Gastrocnemius medialis (tissue), 4 donors: Measurements from ENCODE around the gene TTC31. TPM values are rescaled to one million over a fixed set of nuclear protein-coding genes. Genes with fewer than 3 reads are reported as not detected.
A peak's percentile ranks its signal among the peaks of the same experiment; 100 is the strongest.

Source experiments
- ATAC-seq, 2 donors: fragments of 150-250 bp; one replicate each; pipeline ENCODE4 v1.9.1; 2016
- DNase-seq, 2 donors: peaks; one replicate each; pipeline ENCODE4 v3.0.0-alpha.2; 2019
- H3K27ac ChIP-seq, 4 donors: fragments of 200-600 bp; sonication (generic); 1 replicate in 1 of 4; 2 replicates in 3 of 4; pipeline ENCODE4 v1.5.1; 2016 to 2018; ENCODE audit warnings: mild to moderate bottlenecking in 2 of 4, moderate library complexity in 1 of 4
- H3K27me3 ChIP-seq, 3 donors: fragments of 200-600 bp; sonication (generic) in 2 of 3; 1 replicate in 1 of 3; 2 replicates in 2 of 3; pipeline versions ENCODE4 v1.5.1 to v1.6.0; 2016 to 2019; ENCODE audit warnings: mild to moderate bottlenecking in 1 of 3, moderate library complexity in 1 of 3
- H3K36me3 ChIP-seq, 2 donors: fragments of 200-600 bp; sonication (generic) in 1 of 2; one replicate each; pipeline ENCODE4 v1.5.1; 2017 to 2018
- H3K4me1 ChIP-seq, 2 donors: fragments of 200-600 bp; sonication (generic) in 1 of 2; one replicate each; pipeline ENCODE4 v1.5.1; 2016 to 2017; ENCODE audit warnings: mild to moderate bottlenecking in 2 of 2
- H3K4me3 ChIP-seq, 4 donors: fragments of 200-600 bp; sonication (generic) in 3 of 4; 1 replicate in 1 of 4; 2 replicates in 3 of 4; pipeline ENCODE4 v1.5.1; 2016 to 2019; ENCODE audit warnings: mild to moderate bottlenecking in 2 of 4
- H3K9me3 ChIP-seq, 3 donors: fragments of 200-600 bp; sonication (generic) in 2 of 3; 1 replicate in 1 of 3; 2 replicates in 2 of 3; pipeline ENCODE4 v1.5.1; 2016 to 2019
- CTCF ChIP-seq, 5 experiments: fragments of 450-650 bp in 3 of 5; fragments of 200-600 bp in 2 of 5; sonication (generic) in 2 of 5; IDR thresholded peaks in 4 of 5; conservative IDR thresholded peaks in 1 of 5; 1 replicate in 4 of 5; 2 replicates in 1 of 5; pipeline ENCODE4 v1.5.1; 2016 to 2019; ENCODE audit warnings: antibody characterized with exemption in 5 of 5, mild to moderate bottlenecking in 3 of 5, moderate library complexity in 3 of 5
- POLR2A ChIP-seq, 2 donors: fragments of 450-650 bp; IDR thresholded peaks; one replicate each; pipeline ENCODE4 v1.6.1; 2017; ENCODE audit warnings: antibody characterized with exemption in 2 of 2, mild to moderate bottlenecking in 2 of 2, moderate library complexity in 2 of 2
- in situ Hi-C, 4 donors: fragments of 200-750 bp; cut with MboI; loops; one replicate each; pipeline versions ENCODE4 v1.15.0 to v1.8.0; 2017; ENCODE audit warnings: low sequenced_read_pairs in 4 of 4
- intact Hi-C: fragments of 100-400 bp; cut with DNase I; formaldehyde crosslinking; loops from one replicate; pipeline ENCODE4 v1.15.1; 2023; ENCODE audit warnings: low total_unique reads
- total RNA-seq, 4 donors: library from RNA; depleted of rRNA; stranded (reverse); fragments of >200 nt; gene quantifications; one replicate each; pipeline versions ENCODE4 v1.1.0 to v1.2.3, GENCODE V29; 2016

The TTC31 gene
- total RNA-seq, 4 donors from 2014 or later = 6.1 to 9.6 (median 7.7) TPM

GRCh38 chr2:74538881-74539339 is 56.0 kb downstream of the TTC31 start:
- in situ Hi-C loops = loop anchor here in 1 of 4 donors (25.0 kb wide), 1 partner anchor 1302 kb away; the partner anchor contains the start of genes CCT7 and PRADC1
- H3K36me3 ChIP-seq = no peaks in the 10 kb centered on the region
- H3K4me1 ChIP-seq = peaks cover 0 to 6% of the 10 kb centered on the region in 2 donors
- TF ChIP-seq CTCF (IDR thresholded peaks at IDR 0.05 in 4 of 5, conservative IDR thresholded peaks at IDR 0.05 in 1 of 5) = no peak
- ATAC-seq (no peak), DNase-seq (no peak)
- no peaks in the 10 kb centered on the region for H3K9me3 ChIP-seq
- intact Hi-C loops = no loop called here
- H3K27ac ChIP-seq = no peak overlapping the region
- no peak overlapping the region for H3K4me3 ChIP-seq
- H3K27me3 ChIP-seq = no peaks in the 10 kb centered on the region

GRCh38 chr2:74540291-74540690 is 57.4 kb downstream of the TTC31 start:
- intact Hi-C loops (no loop called here), in situ Hi-C loops (loop anchor here in 1 of 4 donors (25.0 kb wide), 1 partner anchor 1303 kb away; the partner anchor contains the start of genes CCT7 and PRADC1)
- DNase-seq (peak in 1 of 2 donors; percentile 54), ATAC-seq (peak; percentile 56 to 68)
- Histone ChIP-seq H3K9me3 (no peaks in the 10 kb centered on the region), H3K27ac (peak overlapping the region in 1 of 4 donors; percentile 18), H3K27me3 (no peaks in the 10 kb centered on the region), H3K4me3 (no peak overlapping the region), H3K36me3 (no peaks in the 10 kb centered on the region), H3K4me1 (peaks cover 0 to 6% of the 10 kb centered on the region in 2 donors)
- TF ChIP-seq CTCF (IDR thresholded peaks at IDR 0.05 in 4 of 5, conservative IDR thresholded peaks at IDR 0.05 in 1 of 5) = no peak
- TF ChIP-seq POLR2A (IDR thresholded peaks at IDR 0.05) = no peak

GRCh38 chr2:74542978-74543377 is 60.1 kb downstream of the TTC31 start:
- intact Hi-C loops (no loop called here), in situ Hi-C loops (loop anchor here in 1 of 4 donors (25.0 kb wide), 1 partner anchor 1306 kb away; the partner anchor contains the start of genes CCT7 and PRADC1)
- no peak overlapping the region for H3K27ac ChIP-seq

More at GRCh38 chr2:74542978-74543377, 60.1 kb downstream of the TTC31 start:
- Histone ChIP-seq H3K9me3 (no peaks in the 10 kb centered on the region), H3K4me3 (no peak overlapping the region), H3K36me3 (no peaks in the 10 kb centered on the region), H3K27me3 (no peaks in the 10 kb centered on the region), H3K4me1 (peaks cover 0 to 6% of the 10 kb centered on the region in 2 donors)
- no peak for ATAC-seq
- DNase-seq = no peak
- no peak for TF ChIP-seq CTCF (IDR thresholded peaks at IDR 0.05 in 4 of 5, conservative IDR thresholded peaks at IDR 0.05 in 1 of 5)

Other genes starting within 250 kb of the TTC31 start
- 1 to 10 TPM in 1 of 4 donors, under 1 TPM in 3; 0.24 to 3.8 (median 0.59) TPM for gene SLC4A5, start 139.7 kb upstream of the TTC31 start, total RNA-seq
- gene DCTN1, start 102.8 kb upstream of the TTC31 start, total RNA-seq = 100 to 1,000 TPM in 2 of 4 donors, 10 to 100 TPM in 2; 89.8 to 127 (median 103) TPM
- gene C2orf81, start 61.5 kb upstream of the TTC31 start, total RNA-seq = under 1 TPM in 1 of 4 donors, not detected in 3; 0.24 TPM
- gene WDR54, start 61.4 kb upstream of the TTC31 start, total RNA-seq = 1 to 10 TPM in 2 of 4 donors, under 1 TPM in 2; 0.51 to 2.1 (median 1.4) TPM
- gene RTKN, start 41.1 kb upstream of the TTC31 start, total RNA-seq = 10 to 100 TPM in 1 of 4 donors, 1 to 10 TPM in 3; 2.2 to 17.6 (median 5.9) TPM
- 10 to 100 TPM; 14.5 to 51.9 (median 41.1) TPM for gene INO80B, start 28.0 kb upstream of the TTC31 start, total RNA-seq
- gene WBP1, start 24.6 kb upstream of the TTC31 start, total RNA-seq = 10 to 100 TPM; 10.7 to 17.5 (median 16.5) TPM
- gene MOGS, start 17.7 kb upstream of the TTC31 start, total RNA-seq = 10 to 100 TPM; 27.2 to 33.9 (median 31.7) TPM
- 10 to 100 TPM; 26.5 to 48.7 (median 41.5) TPM for gene MRPL53, start 10.4 kb upstream of the TTC31 start, total RNA-seq
- gene CCDC142, start 83 bp upstream of the TTC31 start, total RNA-seq = 1 to 10 TPM; 5.5 to 7.3 (median 6.0) TPM
- under 1 TPM in 1 of 4 donors, not detected in 3; 0.59 TPM for gene LBX2, start 16.5 kb downstream of the TTC31 start, total RNA-seq
- 10 to 100 TPM; 14.2 to 23.6 (median 20.0) TPM for gene PCGF1, start 24.6 kb downstream of the TTC31 start, total RNA-seq
- not detected for gene TLX2, start 31.4 kb downstream of the TTC31 start, total RNA-seq
- gene DQX1, start 43.1 kb downstream of the TTC31 start, total RNA-seq = under 1 TPM in 1 of 4 donors, not detected in 3; 0.24 TPM
- 100 to 1,000 TPM; 112 to 148 (median 115) TPM for gene AUP1, start 46.6 kb downstream of the TTC31 start, total RNA-seq
- 10 to 100 TPM; 24.2 to 38.5 (median 29.4) TPM for gene HTRA2, start 46.9 kb downstream of the TTC31 start, total RNA-seq
- gene LOXL3, start 70.9 kb downstream of the TTC31 start, total RNA-seq = 1 to 10 TPM in 1 of 4 donors, under 1 TPM in 3; 0.65 to 1.3 (median 0.95) TPM
- gene DOK1, start 71.6 kb downstream of the TTC31 start, total RNA-seq = 1 to 10 TPM in 3 of 4 donors, under 1 TPM in 1; 0.51 to 4.1 (median 2.7) TPM
- under 1 TPM in 1 of 4 donors, not detected in 3; 0.20 TPM for gene M1AP, start 165.2 kb downstream of the TTC31 start, total RNA-seq
- gene SEMA4F, start 171.2 kb downstream of the TTC31 start, total RNA-seq = 1 to 10 TPM in 3 of 4 donors, under 1 TPM in 1; 0.97 to 1.6 (median 1.4) TPM